Measurements from ENCODE around the gene GALNT15. TPM values are rescaled to one million over a fixed set of nuclear protein-coding genes. Genes with fewer than 3 reads are reported as not detected.

The GALNT15 gene
- total RNA-seq, 4 donors from 2014 or later: 26.2 to 88.8 (median 39.4) TPM

GRCh38 chr3:16137044-16137443 lies 37.4 kb upstream of the GALNT15 start:
- Histone ChIP-seq H3K4me1 (peaks cover 0 to 10% (median 0%) of the 10 kb centered on the region in 4 donors), H3K36me3 (no peaks in the 10 kb centered on the region), H3K27ac (peak overlapping the region; percentile 24 to 68 (median 44)), H3K27me3 (no peaks in the 10 kb centered on the region), H3K9me3 (no peaks in the 10 kb centered on the region), H3K4me3 (no peak overlapping the region)
- in situ Hi-C loops (cut with MboI; ENCODE audit: low pct_ligation_motif_present in 1 of 4, low pct_unique_long_range_greater_than_20kb in 1 of 4, low sequenced_read_pairs in 3 of 4) (no loop called here), intact Hi-C loops (cut with DNase I; ENCODE audit: low total_unique reads) (no loop called here)
- TF ChIP-seq POLR2AphosphoS5 (IDR thresholded peaks at IDR 0.05): no peak
- WGBS, 2 donors (ENCODE audit: low coverage in 1 of 2): 60 to 76% methylated on average over 1 of the region's 1 CpG
- no peak for DNase-seq

GRCh38 chr3:16137977-16138376 lies 36.5 kb upstream of the GALNT15 start:
- no peak overlapping the region for H3K4me3 ChIP-seq
- H3K36me3 ChIP-seq: no peaks in the 10 kb centered on the region
- in situ Hi-C loops (cut with MboI; ENCODE audit: low pct_ligation_motif_present in 1 of 4, low pct_unique_long_range_greater_than_20kb in 1 of 4, low sequenced_read_pairs in 3 of 4): no loop called here
- H3K27me3 ChIP-seq: no peaks in the 10 kb centered on the region
- intact Hi-C loops (cut with DNase I; ENCODE audit: low total_unique reads): no loop called here
- WGBS, 2 donors (ENCODE audit: low coverage in 1 of 2): 85 to 91% methylated on average over 3 to 6 of the region's 6 CpGs
- peaks cover 0 to under 1% (median 0%) of the 10 kb centered on the region in 4 donors for H3K4me1 ChIP-seq
- TF ChIP-seq CTCF (IDR thresholded peaks at IDR 0.05): no peak
- TF ChIP-seq POLR2AphosphoS5 (IDR thresholded peaks at IDR 0.05): no peak
- TF ChIP-seq EP300 (IDR thresholded peaks at IDR 0.05; ENCODE audit: low read depth): no peak
- TF ChIP-seq POLR2A (IDR thresholded peaks at IDR 0.05): no peak
- H3K9me3 ChIP-seq: no peaks in the 10 kb centered on the region
- DNase-seq: no peak
- H3K27ac ChIP-seq: peak overlapping the region in 1 of 4 donors; percentile 68

GRCh38 chr3:16140116-16140893 lies 34.2 kb upstream of the GALNT15 start:
- H3K4me1 ChIP-seq: no peaks in the 10 kb centered on the region
- H3K27me3 ChIP-seq: no peaks in the 10 kb centered on the region
- peak in 2 of 3 donors; percentile 28 to 40 for TF ChIP-seq POLR2AphosphoS5 (IDR thresholded peaks at IDR 0.05)
- TF ChIP-seq CTCF (IDR thresholded peaks at IDR 0.05): no peak
- no peak for TF ChIP-seq POLR2A (IDR thresholded peaks at IDR 0.05)
- peak overlapping the region in 3 of 4 donors; percentile 53 to 67 (median 59) for H3K27ac ChIP-seq
- intact Hi-C loops (cut with DNase I; ENCODE audit: low total_unique reads): no loop called here
- no peak overlapping the region for H3K4me3 ChIP-seq
- no peaks in the 10 kb centered on the region for H3K9me3 ChIP-seq
- no peaks in the 10 kb centered on the region for H3K36me3 ChIP-seq
- in situ Hi-C loops (cut with MboI; ENCODE audit: low pct_ligation_motif_present in 1 of 4, low pct_unique_long_range_greater_than_20kb in 1 of 4, low sequenced_read_pairs in 3 of 4): no loop called here
- peak; percentile 22 for DNase-seq
- 70 to 80% methylated on average over 2 to 6 of the region's 6 CpGs for WGBS, 2 donors (ENCODE audit: low coverage in 1 of 2)

- Histone ChIP-seq H3K27me3 (no peaks in the 10 kb centered on the region), H3K4me1 (no peaks in the 10 kb centered on the region), H3K27ac (peak overlapping the region in 3 of 4 donors; percentile 53 to 67 (median 59)), H3K9me3 (no peaks in the 10 kb centered on the region), H3K4me3 (no peak overlapping the region), H3K36me3 (no peaks in the 10 kb centered on the region)
- TF ChIP-seq CTCF (IDR thresholded peaks at IDR 0.05) (no peak), EP300 (IDR thresholded peaks at IDR 0.05; ENCODE audit: low read depth) (no peak), POLR2A (IDR thresholded peaks at IDR 0.05) (no peak), POLR2AphosphoS5 (IDR thresholded peaks at IDR 0.05) (no peak)
- in situ Hi-C loops (cut with MboI; ENCODE audit: low pct_ligation_motif_present in 1 of 4, low pct_unique_long_range_greater_than_20kb in 1 of 4, low sequenced_read_pairs in 3 of 4): no loop called here
- no peak for DNase-seq
- WGBS, 2 donors (ENCODE audit: low coverage in 1 of 2): 57 to 93% methylated on average over 1 to 2 of the region's 2 CpGs
- intact Hi-C loops (cut with DNase I; ENCODE audit: low total_unique reads): no loop called here
Observed at GRCh38 chr3:16140894-16141285, 33.6 kb upstream of the GALNT15 start.
